Fibroblast of lung (primary cell): Measurements from ENCODE around the gene VCP. TPM values are rescaled to one million over a fixed set of nuclear protein-coding genes. Genes with fewer than 3 reads are reported as not detected.

Experiments used
- DNase-seq, 2 donors: peaks; one replicate each; pipeline versions ENCODE4 v3.0.0 to v3.0.0-alpha.2; 2010; ENCODE audit warnings: low read depth in 2 of 2
- H2AFZ ChIP-seq: 2 replicates; pipeline ENCODE4 v1.5.1; 2012; ENCODE audit warnings: low read length, control low read depth, inconsistent platforms
- H3K27ac ChIP-seq: 2 replicates; pipeline ENCODE4 v1.5.1; 2011; ENCODE audit warnings: low read length, control low read depth; ENCODE audit not compliant: insufficient read depth
- H3K27me3 ChIP-seq: 2 replicates; pipeline ENCODE4 v1.5.1; 2011; ENCODE audit warnings: mild to moderate bottlenecking, low read length; ENCODE audit not compliant: control insufficient read depth, insufficient read depth
- H3K36me3 ChIP-seq: 2 replicates; pipeline ENCODE4 v1.5.1; 2011; ENCODE audit warnings: low read length; ENCODE audit not compliant: control insufficient read depth, insufficient read depth
- H3K4me1 ChIP-seq: 2 replicates; pipeline ENCODE4 v1.5.1; 2011; ENCODE audit warnings: low read length; ENCODE audit not compliant: control insufficient read depth, insufficient read depth; ENCODE audit errors: extremely low read depth
- H3K4me2 ChIP-seq: 2 replicates; pipeline ENCODE4 v1.5.1; 2011; ENCODE audit warnings: low read length, control low read depth; ENCODE audit not compliant: insufficient read depth; ENCODE audit errors: extremely low read depth
- H3K4me3 ChIP-seq, 4 experiments: fragments of 200-600 bp in 1 of 4; sonication (generic) in 1 of 4; replicated peaks in 1 of 4; 2 replicates each; pipeline ENCODE4 v1.5.1; 2011 to 2016; ENCODE audit warnings: low read length in 4 of 4, low read depth in 3 of 4, mild to moderate bottlenecking in 3 of 4, control low read depth in 2 of 4, inconsistent platforms in 1 of 4, mixed read lengths in 1 of 4; ENCODE audit not compliant: insufficient read depth in 1 of 4; ENCODE audit errors: control extremely low read depth in 1 of 4
- H3K79me2 ChIP-seq: 2 replicates; pipeline ENCODE4 v1.5.1; 2012; ENCODE audit warnings: mild to moderate bottlenecking, low read length, inconsistent platforms; ENCODE audit not compliant: control insufficient read depth, insufficient read depth
- H3K9ac ChIP-seq: 2 replicates; pipeline ENCODE4 v1.5.1; 2011; ENCODE audit warnings: mild to moderate bottlenecking, low read length, control low read depth; ENCODE audit not compliant: insufficient read depth
- H3K9me3 ChIP-seq: 2 replicates; pipeline ENCODE4 v1.5.1; 2012; ENCODE audit warnings: low read depth, low read length; ENCODE audit not compliant: control insufficient read depth, insufficient read depth
- H4K20me1 ChIP-seq: 2 replicates; pipeline ENCODE4 v1.5.1; 2011; ENCODE audit warnings: low read length; ENCODE audit not compliant: control insufficient read depth, insufficient read depth; ENCODE audit errors: extremely low read depth
- EZH2 ChIP-seq: IDR thresholded peaks from 2 replicates; pipeline ENCODE4 v1.5.1; 2012; ENCODE audit warnings: low read length, control low read depth, mild to moderate bottlenecking; ENCODE audit errors: missing control alignments
- polyA plus RNA-seq, 2 donors: library from polyadenylated mRNA; depleted of rRNA in 1 of 2; stranded (reverse) in 1 of 2; unstranded in 1 of 2; fragments of >200 nt; gene quantifications; 2 replicates each; pipeline ENCODE4 v1.2.1, GENCODE V29; 2011 to 2012; ENCODE audit warnings: missing spikeins in 1 of 2
- total RNA-seq: library from RNA; depleted of rRNA; stranded (reverse); fragments of >200 nt; gene quantifications from 2 replicates; pipeline ENCODE4 v1.2.1, GENCODE V29; 2014
- TF ChIP-seq, protein P1 (sequence below), 2 donors: IDR thresholded peaks in 1 of 2; conservative IDR thresholded peaks in 1 of 2; 1 replicate in 1 of 2; 2 replicates in 1 of 2; pipeline ENCODE4 v1.5.1; 2011 to 2012; ENCODE audit warnings: low read length in 2 of 2, control low read depth in 1 of 2, inconsistent platforms in 1 of 2, low read depth in 1 of 2, mild to moderate bottlenecking in 1 of 2

Gene VCP
- total and polyA plus RNA-seq, 2 donors (not counting 1 experiment from before 2014, with no cell fraction given) = 298 to 340 TPM

DNA sequence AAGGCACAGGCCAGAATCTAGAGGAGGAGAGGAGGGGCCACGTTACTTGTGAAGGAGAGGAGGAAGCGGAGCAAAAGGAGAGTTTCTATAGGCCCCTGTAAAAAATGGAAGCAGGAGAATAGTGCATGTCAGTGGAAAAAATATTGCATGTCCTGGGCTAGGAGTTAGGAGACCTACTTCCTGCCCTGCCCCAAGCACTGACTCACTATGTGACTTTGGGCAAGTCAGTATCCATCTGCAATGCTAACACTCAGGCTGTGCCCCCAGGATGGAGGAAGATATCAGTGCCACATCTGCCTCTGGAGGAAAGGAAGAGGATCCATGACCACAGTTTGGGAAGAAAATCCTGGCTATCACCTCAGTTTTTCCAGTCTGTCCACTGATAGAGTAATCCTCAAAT lies 17.0 kb upstream of the VCP start:
- no peak for DNase-seq
- Histone ChIP-seq H3K27ac (no peak overlapping the region), H3K4me1 (no peaks in the 10 kb centered on the region), H3K4me2 (no peak overlapping the region), H3K27me3 (no peaks in the 10 kb centered on the region), H3K36me3 (peaks cover 6% of the 10 kb centered on the region), H4K20me1 (no peaks in the 10 kb centered on the region), H3K9me3 (no peaks in the 10 kb centered on the region), H2AFZ (no peak overlapping the region), H3K9ac (no peak overlapping the region), H3K4me3 (no peak overlapping the region), H3K79me2 (no peaks in the 10 kb centered on the region)
- TF ChIP-seq, protein P1, sequence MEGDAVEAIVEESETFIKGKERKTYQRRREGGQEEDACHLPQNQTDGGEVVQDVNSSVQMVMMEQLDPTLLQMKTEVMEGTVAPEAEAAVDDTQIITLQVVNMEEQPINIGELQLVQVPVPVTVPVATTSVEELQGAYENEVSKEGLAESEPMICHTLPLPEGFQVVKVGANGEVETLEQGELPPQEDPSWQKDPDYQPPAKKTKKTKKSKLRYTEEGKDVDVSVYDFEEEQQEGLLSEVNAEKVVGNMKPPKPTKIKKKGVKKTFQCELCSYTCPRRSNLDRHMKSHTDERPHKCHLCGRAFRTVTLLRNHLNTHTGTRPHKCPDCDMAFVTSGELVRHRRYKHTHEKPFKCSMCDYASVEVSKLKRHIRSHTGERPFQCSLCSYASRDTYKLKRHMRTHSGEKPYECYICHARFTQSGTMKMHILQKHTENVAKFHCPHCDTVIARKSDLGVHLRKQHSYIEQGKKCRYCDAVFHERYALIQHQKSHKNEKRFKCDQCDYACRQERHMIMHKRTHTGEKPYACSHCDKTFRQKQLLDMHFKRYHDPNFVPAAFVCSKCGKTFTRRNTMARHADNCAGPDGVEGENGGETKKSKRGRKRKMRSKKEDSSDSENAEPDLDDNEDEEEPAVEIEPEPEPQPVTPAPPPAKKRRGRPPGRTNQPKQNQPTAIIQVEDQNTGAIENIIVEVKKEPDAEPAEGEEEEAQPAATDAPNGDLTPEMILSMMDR (conservative IDR thresholded peaks at IDR 0.05 in 1 of 2, IDR thresholded peaks at IDR 0.05 in 1 of 2; ENCODE audit: low read depth in 1 of 2, low read length in 2 of 2) = no peak
- no peak for TF ChIP-seq EZH2

DNA sequence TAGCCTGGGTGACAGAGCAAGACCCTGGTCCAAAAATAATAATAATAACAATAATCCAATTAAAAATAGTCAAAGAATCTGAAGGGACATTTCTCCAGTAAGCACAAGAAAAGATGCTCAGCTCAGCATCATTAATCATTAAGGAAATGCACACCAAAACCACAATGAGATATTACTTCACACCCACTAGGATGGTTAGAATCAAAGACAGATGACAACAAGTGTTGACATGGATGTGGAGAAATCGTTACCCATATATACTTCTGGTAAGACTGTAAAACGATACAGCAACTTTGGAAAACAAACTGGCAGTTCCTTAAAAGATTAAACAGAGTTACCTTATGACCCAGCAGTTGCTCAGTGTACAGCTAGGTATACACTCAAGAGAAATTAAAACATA lies 12.7 kb upstream of the VCP start:
- H2AFZ ChIP-seq = no peak overlapping the region
- no peak for DNase-seq
- H3K36me3 ChIP-seq = peaks cover 4% of the 10 kb centered on the region
- no peaks in the 10 kb centered on the region for H3K4me1 ChIP-seq
- H3K79me2 ChIP-seq = no peaks in the 10 kb centered on the region
- H3K27me3 ChIP-seq = no peaks in the 10 kb centered on the region
- H3K4me3 ChIP-seq = no peak overlapping the region
- TF ChIP-seq, protein P1 (conservative IDR thresholded peaks at IDR 0.05 in 1 of 2, IDR thresholded peaks at IDR 0.05 in 1 of 2; ENCODE audit: low read depth in 1 of 2, low read length in 2 of 2) = no peak
- no peak for TF ChIP-seq EZH2
- no peak overlapping the region for H3K9ac ChIP-seq
- no peaks in the 10 kb centered on the region for H3K9me3 ChIP-seq
- no peak overlapping the region for H3K4me2 ChIP-seq
- H4K20me1 ChIP-seq = no peaks in the 10 kb centered on the region
- H3K27ac ChIP-seq = no peak overlapping the region

DNA sequence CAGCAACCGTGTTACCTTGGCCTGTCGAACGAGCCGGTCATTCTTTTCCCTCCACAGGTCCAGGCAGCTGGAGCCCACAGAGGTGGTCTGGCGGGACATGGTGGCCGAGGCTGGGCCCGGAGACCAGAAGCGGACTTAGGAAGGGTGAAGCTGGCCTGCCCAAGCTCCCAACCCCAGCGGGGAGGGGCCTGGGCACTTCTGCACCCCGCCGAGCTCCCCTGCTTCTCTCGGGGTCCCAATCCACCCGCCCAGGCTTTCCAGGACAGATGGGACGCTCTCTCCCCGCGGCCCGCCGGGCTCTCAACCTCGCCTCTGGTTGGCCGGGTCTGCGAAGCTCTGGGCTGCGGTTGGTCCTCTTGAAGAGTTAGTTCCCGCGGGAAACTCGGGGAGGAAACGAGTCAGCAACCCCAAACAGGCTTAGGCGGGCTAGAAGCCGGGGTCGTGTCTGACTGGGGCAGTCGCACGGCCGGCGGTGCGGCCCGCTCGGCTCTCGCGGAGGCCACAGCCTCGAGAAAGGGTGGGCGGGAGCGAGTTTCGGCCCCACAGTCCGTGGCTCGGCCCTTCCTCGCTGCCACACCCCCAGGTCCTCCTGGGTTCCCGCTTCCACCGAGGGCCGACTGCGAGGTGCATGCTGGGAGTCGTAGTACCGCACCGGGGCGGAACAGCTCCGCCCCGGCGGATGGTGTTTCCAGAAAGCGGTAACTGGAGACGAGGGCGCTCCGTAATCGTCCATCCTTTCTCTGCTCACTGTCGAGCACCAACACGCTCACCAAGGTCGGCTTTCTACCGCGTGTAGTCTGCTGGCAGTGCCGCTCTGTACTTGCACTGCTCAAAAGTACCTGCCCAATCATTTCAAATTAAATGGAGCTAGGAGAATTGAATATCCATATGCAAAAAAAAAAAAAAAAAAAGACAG lies 7.3 kb upstream of the VCP start, which contains the start of gene FANCG:
Gene FANCG, minus strand, starts transcription at position 517 of the 916 bp plus-strand sequence. Its CDS starts 418 bp downstream, at position 99.
- Histone ChIP-seq H3K27ac (peak within 1 kb of the TSS; percentile 70), H3K36me3 (peaks cover 4% of the 10 kb centered on the region), H3K27me3 (no peaks in the 10 kb centered on the region), H2AFZ (peak within 1 kb of the TSS; percentile 89), H3K4me3 (peak within 1 kb of the TSS; percentile 68 to 89 (median 84)), H4K20me1 (no peaks in the 10 kb centered on the region), H3K79me2 (peaks cover 25% of the 10 kb centered on the region), H3K4me1 (peaks cover 7% of the 10 kb centered on the region), H3K4me2 (peak within 1 kb of the TSS; percentile 97), H3K9ac (peak within 1 kb of the TSS; percentile 66), H3K9me3 (no peaks in the 10 kb centered on the region)
- peak; percentile 92 to 93 for DNase-seq
- TF ChIP-seq, protein P1 (conservative IDR thresholded peaks at IDR 0.05 in 1 of 2, IDR thresholded peaks at IDR 0.05 in 1 of 2; ENCODE audit: low read depth in 1 of 2, low read length in 2 of 2) = no peak
- TF ChIP-seq EZH2 = no peak
